Tibial nerve (tissue), 4 donors: ENCODE measurements around the gene PROSER2.
A peak's percentile ranks its signal among the peaks of the same experiment; 100 is the strongest.

Experiments
- EP300 ChIP-seq, 2 donors: sonication (generic); formaldehyde crosslinking; IDR thresholded peaks; one replicate each; pipeline ENCODE4 v1.6.1; 2017; ENCODE audit warnings: antibody characterized with exemption in 2 of 2, mild to moderate bottlenecking in 1 of 2
- POLR2A ChIP-seq, 2 donors: fragments of 450-650 bp; IDR thresholded peaks; one replicate each; pipeline ENCODE4 v1.6.1; 2017; ENCODE audit warnings: antibody characterized with exemption in 2 of 2, mild to moderate bottlenecking in 2 of 2, moderate library complexity in 2 of 2
- TF ChIP-seq, protein P1 (sequence below), 5 experiments: fragments of 200-600 bp in 3 of 5; fragments of 450-650 bp in 2 of 5; sonication (generic) in 3 of 5; IDR thresholded peaks; one replicate each; pipeline ENCODE4 v1.5.1; 2016 to 2019; ENCODE audit warnings: antibody characterized with exemption in 5 of 5, mild to moderate bottlenecking in 3 of 5, moderate library complexity in 2 of 5

DNA sequence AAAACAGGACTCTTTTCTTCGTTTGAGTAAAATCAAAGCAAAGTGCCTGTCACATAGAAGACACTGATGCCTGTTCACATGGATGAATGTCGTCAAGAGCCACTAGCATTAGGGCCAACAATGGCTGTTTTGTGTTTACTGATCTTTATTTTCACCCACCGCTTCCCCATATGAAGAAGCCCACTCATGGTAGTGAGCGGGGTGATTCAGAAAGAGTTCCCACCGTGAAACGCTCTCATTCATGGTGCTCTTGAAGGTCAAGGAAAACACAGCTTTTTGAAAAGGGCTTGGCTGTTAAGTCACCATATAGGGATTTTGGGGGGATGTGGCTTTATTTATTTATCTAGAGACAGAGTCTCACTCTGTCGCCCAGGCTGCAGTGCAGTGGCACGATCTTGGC is 12.5 kb downstream of the PROSER2 start:
- TF ChIP-seq, protein P1, sequence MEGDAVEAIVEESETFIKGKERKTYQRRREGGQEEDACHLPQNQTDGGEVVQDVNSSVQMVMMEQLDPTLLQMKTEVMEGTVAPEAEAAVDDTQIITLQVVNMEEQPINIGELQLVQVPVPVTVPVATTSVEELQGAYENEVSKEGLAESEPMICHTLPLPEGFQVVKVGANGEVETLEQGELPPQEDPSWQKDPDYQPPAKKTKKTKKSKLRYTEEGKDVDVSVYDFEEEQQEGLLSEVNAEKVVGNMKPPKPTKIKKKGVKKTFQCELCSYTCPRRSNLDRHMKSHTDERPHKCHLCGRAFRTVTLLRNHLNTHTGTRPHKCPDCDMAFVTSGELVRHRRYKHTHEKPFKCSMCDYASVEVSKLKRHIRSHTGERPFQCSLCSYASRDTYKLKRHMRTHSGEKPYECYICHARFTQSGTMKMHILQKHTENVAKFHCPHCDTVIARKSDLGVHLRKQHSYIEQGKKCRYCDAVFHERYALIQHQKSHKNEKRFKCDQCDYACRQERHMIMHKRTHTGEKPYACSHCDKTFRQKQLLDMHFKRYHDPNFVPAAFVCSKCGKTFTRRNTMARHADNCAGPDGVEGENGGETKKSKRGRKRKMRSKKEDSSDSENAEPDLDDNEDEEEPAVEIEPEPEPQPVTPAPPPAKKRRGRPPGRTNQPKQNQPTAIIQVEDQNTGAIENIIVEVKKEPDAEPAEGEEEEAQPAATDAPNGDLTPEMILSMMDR (IDR thresholded peaks at IDR 0.05), result no peak
- TF ChIP-seq POLR2A (IDR thresholded peaks at IDR 0.05) (no peak), EP300 (IDR thresholded peaks at IDR 0.05) (peak in 1 of 2 donors; percentile 53)
